Skeletal muscle tissue (tissue), 4 donors: ENCODE measurements around the gene NUP205. TPM values are rescaled to one million over a fixed set of nuclear protein-coding genes. Genes with fewer than 3 reads are reported as not detected.
"Not testable (repeated sequence)": the region's sequence is repeated elsewhere in the genome, so short reads cannot be mapped to it uniquely, and the experiment has no call there.

Experiments
- H3K27ac ChIP-seq: one replicate; pipeline ENCODE4 v1.7.0; 2013; ENCODE audit warnings: mild to moderate bottlenecking, low read depth, low read length, inconsistent platforms
- H3K27me3 ChIP-seq, 3 donors: one replicate each; pipeline ENCODE4 v1.7.0; 2013; ENCODE audit warnings: low read length in 3 of 3; ENCODE audit not compliant: control insufficient read depth in 3 of 3, insufficient read depth in 3 of 3
- H3K36me3 ChIP-seq, 3 donors: one replicate each; pipeline ENCODE4 v1.7.0; 2013; ENCODE audit warnings: low read length in 3 of 3; ENCODE audit not compliant: control insufficient read depth in 3 of 3, insufficient read depth in 3 of 3
- H3K4me1 ChIP-seq, 3 donors: one replicate each; pipeline ENCODE4 v1.7.0; 2013; ENCODE audit warnings: low read length in 3 of 3, mild to moderate bottlenecking in 3 of 3; ENCODE audit not compliant: control insufficient read depth in 3 of 3, insufficient read depth in 3 of 3
- H3K4me3 ChIP-seq, 3 donors: one replicate each; pipeline ENCODE4 v1.7.0; 2013; ENCODE audit warnings: low read length in 3 of 3
- H3K9ac ChIP-seq, 3 donors: one replicate each; pipeline ENCODE4 v1.7.0; 2013; ENCODE audit warnings: low read length in 3 of 3, mild to moderate bottlenecking in 3 of 3, moderate library complexity in 2 of 3, low read depth in 1 of 3
- H3K9me3 ChIP-seq, 3 donors: one replicate each; pipeline ENCODE4 v1.7.0; 2013; ENCODE audit warnings: low read length in 3 of 3; ENCODE audit not compliant: control insufficient read depth in 3 of 3
- total RNA-seq: library from RNA; depleted of rRNA; stranded (reverse); fragments of >200 nt; gene quantifications from one replicate; pipeline ENCODE4 v1.2.3, GENCODE V29; 2014
- donor health status: Osteomylitis.

The NUP205 gene
- total RNA-seq, 1 donor from 2014 or later, result 39.1 TPM

DNA sequence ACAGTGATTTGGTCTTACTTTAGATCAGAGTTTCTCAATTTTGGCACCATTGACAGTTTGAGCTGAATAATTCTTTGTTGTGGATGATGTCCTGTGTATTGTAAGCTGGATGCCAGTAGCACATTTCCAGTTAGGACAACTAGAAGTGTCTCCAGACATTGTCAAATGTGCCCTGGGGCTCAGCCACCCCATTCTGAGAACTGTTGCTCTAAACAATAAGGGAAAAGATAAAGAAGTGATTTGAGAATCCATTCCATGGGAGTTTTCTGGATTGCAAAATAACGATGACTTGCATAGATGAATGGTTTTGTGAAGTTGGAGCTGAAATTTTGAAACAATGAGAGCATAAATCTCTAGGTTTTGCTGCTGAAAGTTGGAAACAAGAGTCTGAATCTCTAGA lies 44.6 kb downstream of the NUP205 start:
- Histone ChIP-seq H3K4me1 (no peaks in the 10 kb centered on the region), H3K4me3 (no peak overlapping the region)

DNA sequence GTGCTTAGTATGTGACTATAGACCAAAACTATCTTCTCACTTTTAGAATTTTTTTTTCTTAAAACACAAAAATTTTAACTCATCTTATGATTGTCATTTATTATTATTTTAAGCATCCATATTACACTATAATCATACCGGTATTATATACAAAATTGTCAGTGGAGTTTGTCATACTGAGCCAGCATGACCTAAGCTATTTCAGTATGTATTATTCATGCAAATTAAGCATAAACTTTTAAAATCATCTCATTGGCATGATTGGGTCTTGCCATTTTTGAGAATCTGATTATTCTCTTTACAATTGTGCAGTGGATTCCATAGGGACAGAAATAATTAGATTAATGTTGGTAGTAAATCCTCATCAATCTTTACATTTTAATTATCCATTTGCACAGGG lies 58.4 kb downstream of the NUP205 start:
- H3K4me3 ChIP-seq, result no peak overlapping the region
- H3K9ac ChIP-seq, result no peak overlapping the region
- no peaks in the 10 kb centered on the region for H3K9me3 ChIP-seq
- no peak overlapping the region for H3K27ac ChIP-seq
- no peaks in the 10 kb centered on the region for H3K27me3 ChIP-seq
- no peaks in the 10 kb centered on the region for H3K4me1 ChIP-seq
- H3K36me3 ChIP-seq, result peaks cover 23 to 41% (median 40%) of the 10 kb centered on the region in 3 donors

More for the DNA sequence above, 44.6 kb downstream of the NUP205 start:
- Histone ChIP-seq H3K36me3 (peaks cover 10 to 42% (median 40%) of the 10 kb centered on the region in 3 donors), H3K9ac (no peak overlapping the region), H3K9me3 (no peaks in the 10 kb centered on the region), H3K27me3 (no peaks in the 10 kb centered on the region), H3K27ac (no peak overlapping the region)

DNA sequence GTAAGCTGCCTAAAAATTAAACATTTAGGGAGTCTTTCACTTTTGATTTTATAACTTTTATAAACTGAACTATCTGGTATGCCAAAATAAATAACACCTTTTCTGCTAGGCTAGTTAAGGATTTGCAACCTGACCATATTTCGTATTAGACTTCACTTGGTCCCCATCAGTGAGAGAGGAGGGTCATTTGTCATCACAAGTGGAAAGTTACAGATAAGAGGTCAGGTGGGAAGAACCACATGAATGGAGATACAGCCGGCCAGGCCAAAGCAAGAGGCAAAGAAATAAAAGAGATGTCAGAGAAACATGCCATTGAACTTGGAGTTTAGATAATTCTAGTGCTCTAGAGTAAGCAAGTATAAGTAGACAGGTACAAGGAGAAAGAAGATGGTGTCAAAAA lies 60.1 kb downstream of the NUP205 start:
- peak overlapping the region in 1 of 3 donors; percentile 3 for H3K9ac ChIP-seq
- no peaks in the 10 kb centered on the region for H3K27me3 ChIP-seq
- peaks cover 23 to 44% (median 40%) of the 10 kb centered on the region in 3 donors for H3K36me3 ChIP-seq
- H3K4me3 ChIP-seq, result no peak overlapping the region
- H3K4me1 ChIP-seq, result no peaks in the 10 kb centered on the region
- H3K9me3 ChIP-seq, result no peaks in the 10 kb centered on the region
- H3K27ac ChIP-seq, result no peak overlapping the region

DNA sequence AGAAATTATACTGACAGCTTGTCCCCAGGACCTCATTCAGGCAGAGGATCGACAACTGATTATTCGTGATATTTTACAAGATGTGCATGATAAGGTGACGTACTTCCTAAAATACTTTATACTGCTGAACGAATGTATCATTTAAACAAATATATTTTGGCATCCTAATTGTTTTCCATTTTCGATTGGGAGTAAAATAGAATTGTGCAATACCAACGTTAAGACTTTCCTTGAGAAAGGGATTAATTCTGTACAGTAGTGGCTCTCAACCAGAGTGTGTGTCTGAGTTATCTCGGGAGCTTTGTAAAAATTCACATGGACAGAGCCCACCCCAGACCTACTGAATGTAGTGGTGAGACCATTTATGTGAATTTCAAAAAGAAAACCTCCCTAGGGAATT lies 60.8 kb downstream of the NUP205 start:
- Histone ChIP-seq H3K9ac (no peak overlapping the region), H3K4me3 (no peak overlapping the region), H3K27ac (no peak overlapping the region), H3K4me1 (no peaks in the 10 kb centered on the region), H3K36me3 (peaks cover 23 to 48% (median 40%) of the 10 kb centered on the region in 3 donors), H3K9me3 (no peaks in the 10 kb centered on the region), H3K27me3 (no peaks in the 10 kb centered on the region)

DNA sequence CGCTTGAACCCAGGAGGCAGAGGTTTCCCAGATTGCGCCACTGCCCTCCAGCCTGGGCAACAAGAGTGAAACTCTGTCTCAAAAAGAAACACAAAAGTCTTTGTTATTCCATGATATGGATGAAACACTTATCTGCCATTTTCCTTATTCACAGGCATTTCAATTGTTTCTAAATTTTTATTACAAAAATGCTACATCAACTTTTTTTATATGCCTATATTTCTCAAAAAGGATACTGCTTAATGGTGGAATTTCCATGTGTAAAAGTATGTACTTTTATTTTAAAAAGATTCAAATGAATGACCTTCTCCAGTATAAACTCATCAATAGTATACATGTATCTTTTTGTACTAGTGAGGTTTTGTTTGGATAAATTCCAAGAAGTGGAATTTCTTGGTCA lies 62.7 kb downstream of the NUP205 start:
- Histone ChIP-seq H3K36me3 (peaks cover 25 to 50% (median 45%) of the 10 kb centered on the region in 3 donors), H3K4me1 (no peaks in the 10 kb centered on the region), H3K9ac (no peak overlapping the region), H3K27ac (no peak overlapping the region), H3K27me3 (no peaks in the 10 kb centered on the region), H3K4me3 (no peak overlapping the region), H3K9me3 (no peaks in the 10 kb centered on the region)

DNA sequence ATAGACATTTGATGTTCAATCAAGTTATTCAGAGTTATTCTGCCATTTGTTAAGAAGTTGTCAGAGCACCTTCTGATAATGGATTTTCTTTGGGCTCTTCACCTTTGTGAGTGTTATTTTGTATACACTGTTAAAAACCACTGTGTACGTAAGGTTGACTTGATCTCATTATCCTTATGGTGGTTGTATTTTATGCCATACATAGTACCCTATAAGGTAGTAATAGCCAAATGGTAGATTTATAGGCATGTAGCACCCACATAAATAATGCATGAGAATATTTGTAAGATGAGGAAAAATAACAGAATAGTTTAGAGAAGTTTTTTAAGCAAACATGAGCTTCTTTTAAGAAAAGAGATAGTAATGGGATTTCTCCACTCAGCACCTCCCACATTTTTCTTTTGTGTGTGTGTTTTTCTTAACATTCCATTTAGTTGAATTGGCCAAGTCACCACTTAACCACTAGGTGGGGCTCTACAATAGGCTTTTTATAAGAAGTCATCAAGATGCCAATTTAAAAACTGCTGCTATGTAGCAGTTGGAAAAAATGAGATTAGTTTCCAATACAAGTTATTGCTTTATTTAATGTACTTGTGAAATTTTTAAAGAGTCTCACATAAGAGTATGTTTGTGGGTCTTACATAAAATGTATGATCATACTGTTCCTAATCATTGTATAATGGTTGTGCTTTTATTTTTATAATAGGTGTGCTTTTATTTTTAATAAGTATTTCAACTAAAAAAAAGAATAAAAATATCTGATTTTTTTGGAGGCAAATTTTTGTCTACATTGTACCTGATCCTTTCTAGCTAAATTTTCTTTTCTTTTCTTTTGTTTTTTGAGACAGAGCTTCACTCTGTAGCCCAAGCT lies 63.5 kb downstream of the NUP205 start:
- H3K4me3 ChIP-seq, result no peak overlapping the region
- H3K36me3 ChIP-seq, result peaks cover 30 to 54% (median 44%) of the 10 kb centered on the region in 3 donors
- H3K9ac ChIP-seq, result no peak overlapping the region
- H3K4me1 ChIP-seq, result no peaks in the 10 kb centered on the region
- no peaks in the 10 kb centered on the region for H3K27me3 ChIP-seq
- no peak overlapping the region for H3K27ac ChIP-seq
- H3K9me3 ChIP-seq, result no peaks in the 10 kb centered on the region

DNA sequence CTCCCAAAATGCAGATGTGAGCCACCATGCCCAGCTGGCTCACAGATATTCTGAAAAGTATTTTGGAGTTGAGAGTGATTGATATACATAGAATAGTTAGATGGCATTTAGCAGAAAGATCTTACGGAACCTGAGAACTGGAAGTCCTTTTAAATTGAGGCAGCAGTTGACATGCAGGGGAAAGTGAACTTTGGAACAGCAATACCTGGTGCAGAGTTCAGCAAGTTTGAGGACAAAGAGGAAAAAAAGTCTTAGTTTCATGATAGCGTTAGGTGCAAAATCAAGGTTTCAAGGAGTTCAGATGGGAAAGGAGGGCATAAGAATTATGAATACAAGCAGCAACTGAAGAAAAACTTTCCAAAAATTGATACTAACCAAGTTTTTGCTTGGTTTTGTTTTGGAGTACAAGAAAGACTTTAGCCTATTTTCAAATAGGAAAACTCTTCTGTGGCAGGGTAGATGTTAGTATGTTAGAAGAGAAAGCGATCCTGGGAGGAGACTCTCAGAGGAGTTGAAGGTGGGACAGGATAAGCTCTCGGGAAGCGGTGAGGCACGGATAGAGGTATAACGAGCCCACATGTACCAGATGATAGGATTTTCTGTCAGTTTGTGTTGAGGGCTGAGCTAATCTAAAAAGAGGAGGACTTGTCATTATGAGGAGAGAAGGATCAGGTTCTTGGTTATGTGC lies 76.6 kb downstream of the NUP205 start:
- H3K9me3 ChIP-seq, result no peaks in the 10 kb centered on the region
- peaks cover 16 to 46% (median 29%) of the 10 kb centered on the region in 3 donors for H3K36me3 ChIP-seq

DNA sequence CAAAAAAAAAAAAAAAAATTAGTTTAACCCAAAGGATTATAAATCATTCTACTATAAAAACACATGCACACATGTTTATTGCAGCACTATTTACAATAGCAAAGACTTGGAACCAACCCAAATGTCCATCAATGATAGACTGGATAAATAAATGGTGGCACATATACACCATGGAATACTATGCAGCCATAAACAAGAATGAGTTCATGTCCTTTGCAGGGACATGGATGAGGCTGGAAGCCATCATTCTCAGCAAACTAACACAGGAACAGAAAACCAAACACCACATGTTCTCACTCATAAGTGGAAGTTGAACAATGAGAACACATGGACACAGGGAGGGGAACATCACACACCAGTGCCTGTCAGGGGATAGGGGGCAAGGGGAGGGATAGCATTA lies 82.0 kb downstream of the NUP205 start:
- not testable (repeated sequence) for H3K27ac ChIP-seq, H3K4me3 ChIP-seq, H3K9ac ChIP-seq, H3K9me3 ChIP-seq, H3K27me3 ChIP-seq, H3K4me1 ChIP-seq
- peaks cover 12 to 40% (median 37%) of the 10 kb centered on the region in 3 donors for H3K36me3 ChIP-seq

More for the DNA sequence above, 76.6 kb downstream of the NUP205 start:
- Histone ChIP-seq H3K4me3 (no peak overlapping the region), H3K4me1 (no peaks in the 10 kb centered on the region), H3K9ac (no peak overlapping the region), H3K27me3 (no peaks in the 10 kb centered on the region), H3K27ac (no peak overlapping the region)

DNA sequence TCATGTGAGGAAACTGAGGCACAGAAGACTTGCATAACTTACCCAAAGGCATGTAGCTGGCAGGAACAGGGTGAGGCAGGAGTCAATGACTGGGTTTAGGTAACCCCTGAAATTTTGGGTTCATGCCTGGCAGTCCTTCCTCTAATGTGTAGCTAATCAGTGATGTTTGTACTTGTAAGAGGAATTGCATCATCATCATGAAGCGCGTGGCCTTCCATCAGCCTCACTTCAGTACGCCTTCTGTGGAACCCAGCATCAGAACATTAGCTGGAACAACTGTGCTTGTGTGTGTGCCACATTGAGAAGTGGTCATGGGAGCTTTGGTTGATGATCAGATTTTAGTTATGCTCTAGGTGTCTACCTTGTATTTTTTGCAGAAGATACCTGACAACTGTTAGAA lies 86.4 kb downstream of the NUP205 start:
- Histone ChIP-seq H3K27ac (no peak overlapping the region), H3K27me3 (no peaks in the 10 kb centered on the region), H3K9me3 (no peaks in the 10 kb centered on the region), H3K4me3 (no peak overlapping the region), H3K4me1 (no peaks in the 10 kb centered on the region), H3K36me3 (peaks cover 14 to 38% (median 38%) of the 10 kb centered on the region in 3 donors), H3K9ac (no peak overlapping the region)

DNA sequence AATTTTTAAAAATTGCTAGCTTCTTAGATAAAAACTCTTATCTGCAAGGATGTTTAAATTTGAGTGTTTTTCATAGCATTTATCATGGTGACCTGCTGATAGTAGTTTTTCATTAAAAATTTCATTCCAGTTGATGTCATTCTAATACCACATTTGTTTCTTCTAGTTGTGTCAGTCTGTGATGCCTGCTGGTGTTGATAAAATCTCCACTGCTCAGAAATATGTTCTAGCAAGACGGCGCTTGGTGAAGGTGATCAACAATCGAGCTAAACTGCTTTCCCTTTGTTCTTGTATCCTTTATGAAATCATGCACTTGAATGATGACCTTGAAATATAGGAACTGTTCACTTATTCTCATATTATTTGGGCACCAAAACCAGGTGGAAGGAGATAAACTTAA lies 87.0 kb downstream of the NUP205 start:
- H3K9ac ChIP-seq, result no peak overlapping the region
- peaks cover 13 to 38% (median 38%) of the 10 kb centered on the region in 3 donors for H3K36me3 ChIP-seq
- no peaks in the 10 kb centered on the region for H3K27me3 ChIP-seq
- H3K4me1 ChIP-seq, result no peaks in the 10 kb centered on the region
- H3K9me3 ChIP-seq, result no peaks in the 10 kb centered on the region
- H3K27ac ChIP-seq, result no peak overlapping the region
- H3K4me3 ChIP-seq, result no peak overlapping the region
